GM18868 (cell line): ENCODE measurements around the gene COL19A1.
"Not testable (repeated sequence)": the region's sequence is repeated elsewhere in the genome, so short reads cannot be mapped to it uniquely, and the experiment has no call there.

ENCODE experiments used
- ATAC-seq: cut with Tn5 transposase; IDR thresholded peaks from one replicate; pipeline ENCODE4 v1.9.1; 2021; ENCODE audit warnings: mild to moderate bottlenecking, moderate library complexity; ENCODE audit not compliant: unreplicated experiment

COL19A1 gene

DNA sequence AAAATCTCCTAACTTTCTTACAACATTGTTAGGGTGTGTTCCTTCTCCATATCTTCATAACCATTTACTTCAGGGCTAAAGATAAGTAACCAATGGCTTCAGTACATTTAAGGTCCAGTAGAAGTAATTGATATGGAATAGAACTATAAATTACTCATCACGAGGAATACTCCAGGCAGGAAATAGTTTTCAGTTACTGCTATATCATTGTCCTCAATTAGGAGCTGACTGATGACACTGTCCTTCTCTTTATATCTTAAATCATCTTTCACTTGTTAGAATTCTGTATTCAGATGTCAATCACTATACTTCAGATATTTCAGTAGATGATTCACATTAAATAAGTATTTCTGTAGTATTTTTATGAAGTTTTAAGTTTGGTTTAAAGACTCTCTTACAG, 88.4 kb downstream of the COL19A1 start:
- no peak for ATAC-seq

DNA sequence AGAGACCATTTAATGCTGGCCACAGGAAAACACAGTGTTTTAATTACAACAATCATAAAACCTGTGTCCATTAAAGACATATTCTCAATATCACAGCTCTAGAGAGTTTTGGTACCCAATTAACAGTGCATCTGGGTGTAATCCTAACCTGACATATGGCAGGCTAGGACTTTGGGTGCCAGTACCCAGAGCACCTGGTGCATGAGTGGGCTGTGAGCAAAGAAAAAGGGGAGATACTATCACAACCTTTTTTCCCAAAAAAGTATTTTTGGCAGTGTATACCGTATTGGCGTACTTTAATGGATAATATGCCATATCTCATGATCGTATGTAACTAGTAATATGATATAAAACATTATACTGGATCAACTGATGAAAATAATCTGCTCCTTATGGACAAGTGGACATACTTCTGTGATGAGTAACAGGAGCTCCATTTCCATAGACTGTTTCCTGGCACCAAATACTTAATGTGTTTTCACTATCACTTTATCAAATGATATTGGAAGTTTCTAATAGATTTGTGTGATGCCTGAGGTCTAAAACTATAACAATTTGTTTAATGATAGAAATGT, 91.7 kb downstream of the COL19A1 start:
- ATAC-seq, result no peak

DNA sequence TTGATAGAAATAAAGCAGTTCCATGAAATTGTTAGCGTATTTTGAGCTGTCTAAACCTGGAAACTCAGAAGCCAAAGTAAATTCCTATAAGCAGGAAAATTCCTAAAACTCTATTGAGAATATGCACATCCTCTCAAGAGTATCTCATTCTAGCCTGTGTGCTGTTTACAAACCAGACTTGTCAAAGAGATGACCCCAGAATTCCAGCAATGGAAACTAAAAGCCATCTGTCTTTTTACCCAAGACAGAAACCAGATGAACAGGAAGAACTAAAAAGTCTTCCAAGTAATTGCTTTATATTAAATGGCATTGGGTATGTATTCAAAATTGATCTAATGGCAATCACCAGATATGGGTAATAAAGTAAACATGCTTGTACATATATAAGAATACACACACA, 92.6 kb downstream of the COL19A1 start:
- ATAC-seq, result no peak

DNA sequence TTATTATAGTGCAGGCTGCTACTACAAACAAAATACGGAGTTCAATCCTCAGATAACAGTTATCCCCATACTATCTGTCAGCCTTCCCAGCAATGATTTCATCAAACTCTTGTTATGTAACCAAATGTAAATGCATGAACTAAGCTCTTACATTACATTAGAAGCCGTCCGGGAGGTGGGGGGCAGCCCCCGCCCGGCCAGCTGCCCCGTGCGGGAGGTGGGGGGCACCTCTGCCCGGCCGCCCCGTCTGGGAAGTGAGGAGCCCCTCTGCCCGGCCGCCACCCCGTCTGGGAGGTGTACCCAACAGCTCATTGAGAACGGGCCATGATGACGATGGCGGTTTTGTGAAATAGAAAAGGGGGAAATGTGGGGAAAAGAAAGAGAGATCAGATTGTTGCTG, 99.6 kb downstream of the COL19A1 start:
- ATAC-seq, result not testable (repeated sequence)

DNA sequence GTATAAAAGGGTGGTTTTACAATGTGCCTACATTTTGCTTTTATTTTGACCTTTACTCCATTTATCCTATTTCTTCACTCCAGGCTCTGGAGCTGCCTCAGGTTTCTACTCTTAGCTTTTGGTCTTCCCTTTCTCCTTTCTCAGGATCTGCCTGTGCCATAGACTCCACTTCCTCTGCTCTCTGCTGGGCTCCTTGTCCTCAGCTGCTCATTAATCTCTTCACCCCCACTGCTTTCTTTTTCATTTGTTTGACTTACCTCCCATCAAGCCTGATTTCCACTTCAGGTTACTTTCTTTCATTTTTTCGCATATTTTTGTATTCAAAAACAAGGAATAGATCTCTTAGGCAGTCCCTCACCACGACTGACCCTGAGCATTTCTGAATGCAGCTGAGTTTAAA, 106.8 kb downstream of the COL19A1 start:
- no peak for ATAC-seq

DNA sequence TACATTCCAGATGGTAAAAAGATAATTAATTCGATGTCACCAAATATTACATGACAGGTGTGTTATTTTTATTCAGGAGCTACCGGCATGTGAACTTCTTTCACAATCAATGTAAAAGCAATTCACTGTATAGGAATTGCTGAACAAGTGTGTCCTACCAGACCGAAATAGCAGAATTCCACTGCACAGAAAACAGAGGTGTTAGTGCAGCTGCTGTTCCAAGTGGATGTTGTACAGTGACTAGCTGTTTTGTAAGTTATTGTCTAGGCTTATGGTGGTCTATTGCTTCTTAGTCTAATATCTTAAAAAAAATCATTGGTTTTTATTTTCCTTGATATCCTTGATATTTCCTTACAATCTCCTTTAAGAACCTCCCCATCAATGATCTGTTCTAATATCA, 107.4 kb downstream of the COL19A1 start:
- ATAC-seq, result no peak

DNA sequence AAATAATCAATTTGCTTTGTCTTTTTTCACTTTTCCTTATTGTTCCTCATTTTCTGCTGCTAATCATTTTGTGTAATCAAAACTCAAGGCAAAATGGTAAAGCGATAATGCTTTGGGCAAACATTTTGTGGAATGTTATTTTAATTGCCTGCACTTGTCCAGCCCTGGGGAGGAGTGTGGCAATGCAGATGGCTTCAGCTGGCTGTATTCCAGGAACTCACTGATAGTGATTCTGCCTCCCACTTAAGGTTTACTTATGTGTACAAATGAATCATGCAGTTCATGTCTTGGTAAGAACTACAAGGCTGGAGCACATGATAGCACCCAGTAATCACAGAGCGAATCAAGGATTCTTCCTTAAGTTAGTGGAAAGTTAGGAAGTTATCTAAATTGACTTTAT, 107.8 kb downstream of the COL19A1 start:
- no peak for ATAC-seq

DNA sequence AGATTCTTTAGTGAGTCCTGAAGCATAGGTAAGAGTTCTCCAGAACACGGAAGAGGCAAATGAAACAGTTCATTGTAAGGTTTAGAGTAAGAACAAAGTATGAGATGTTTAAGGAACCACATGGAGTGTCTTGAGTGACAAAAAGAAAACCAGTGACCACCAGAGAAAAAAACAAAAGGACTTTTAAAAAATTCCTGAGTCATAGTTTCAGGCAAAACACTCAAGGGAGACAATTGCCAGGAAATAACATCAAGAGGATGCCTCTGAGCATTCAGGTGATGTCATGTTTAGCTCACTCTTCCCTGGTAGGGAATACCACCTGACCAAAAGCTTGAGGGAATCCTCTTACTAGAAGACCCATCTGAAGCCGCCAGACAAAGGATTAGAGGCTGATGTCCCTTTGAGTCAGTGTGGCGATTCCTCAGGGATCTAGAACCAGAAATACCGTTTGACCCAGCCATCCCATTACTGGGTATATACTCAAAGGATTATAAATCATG, 110.3 kb downstream of the COL19A1 start:
- no peak for ATAC-seq

DNA sequence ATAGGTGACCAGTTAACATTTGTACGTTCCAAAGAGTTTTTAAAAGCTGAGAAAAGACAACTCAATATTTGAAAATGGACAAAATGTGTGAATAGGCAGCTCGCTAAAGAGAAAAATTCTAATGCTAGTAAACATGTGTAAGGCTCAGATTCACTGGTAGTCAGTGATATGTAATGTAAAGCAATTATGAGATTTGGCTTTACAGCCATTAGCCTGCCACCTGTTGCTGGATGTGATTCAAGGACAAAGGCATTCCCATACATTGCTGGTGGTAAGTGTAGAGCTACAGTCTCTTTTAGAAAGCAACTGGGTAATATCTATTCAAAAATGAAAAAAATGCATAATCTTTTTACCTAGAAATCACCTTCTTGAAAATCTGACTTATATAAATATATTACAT, 114.3 kb downstream of the COL19A1 start:
- no peak for ATAC-seq

DNA sequence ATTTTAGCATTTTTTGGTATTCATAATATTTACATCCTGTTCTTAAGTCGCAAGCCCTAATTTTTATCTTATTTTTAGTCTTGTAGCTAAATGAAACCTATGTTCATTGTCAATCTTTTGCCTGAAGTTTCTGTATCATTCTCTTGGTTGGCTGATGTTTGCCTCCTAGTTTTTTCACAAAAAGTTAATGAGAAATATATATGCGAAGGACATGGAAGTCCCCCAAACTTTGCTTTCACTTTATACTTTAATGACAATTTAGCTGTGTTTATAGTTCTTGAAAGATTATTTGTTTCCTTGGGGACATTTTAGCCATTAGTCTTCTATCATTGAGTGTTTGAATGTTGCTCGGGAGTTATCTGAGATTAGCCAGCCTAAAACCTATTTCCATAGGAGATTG, 118.2 kb downstream of the COL19A1 start:
- ATAC-seq, result no peak

DNA sequence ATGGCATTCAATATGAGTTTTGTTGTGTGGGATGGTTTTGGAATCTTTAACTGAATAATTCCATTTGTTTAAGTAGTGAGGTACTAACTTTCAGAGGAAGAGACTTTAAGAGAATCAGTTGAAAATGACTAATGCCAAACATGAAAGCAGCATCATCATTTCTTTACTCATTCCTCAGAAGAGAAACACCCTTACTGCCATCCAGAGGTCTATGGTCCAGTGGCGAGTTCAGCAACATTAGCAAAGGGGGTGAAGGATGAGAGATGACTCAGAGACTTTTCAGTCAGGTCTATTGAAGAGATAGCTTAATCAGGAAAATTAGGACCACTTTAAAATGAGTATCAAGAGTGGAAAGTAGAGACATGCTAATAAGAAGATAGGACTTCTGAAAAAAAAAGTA, 118.8 kb downstream of the COL19A1 start:
- ATAC-seq, result peak; percentile 71

DNA sequence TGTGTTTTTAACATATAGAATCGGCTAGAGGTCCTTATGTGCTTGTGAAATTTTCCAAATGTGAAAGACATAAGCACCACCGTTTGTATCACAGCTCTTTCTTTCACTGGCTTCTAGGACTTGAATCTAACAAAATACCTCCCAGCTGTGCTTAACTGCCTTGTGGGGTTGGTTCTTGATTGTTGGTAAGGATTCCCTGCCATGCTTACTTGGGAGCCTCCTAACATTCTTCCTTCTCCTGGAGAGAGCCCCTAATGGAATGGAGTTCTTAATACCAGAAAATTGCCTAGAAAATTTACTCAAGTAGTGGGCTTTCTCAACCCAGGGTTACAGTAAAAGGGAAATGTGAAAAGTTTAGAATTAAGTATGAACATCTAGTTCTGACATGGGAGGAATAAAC, 121.2 kb downstream of the COL19A1 start:
- ATAC-seq, result no peak

DNA sequence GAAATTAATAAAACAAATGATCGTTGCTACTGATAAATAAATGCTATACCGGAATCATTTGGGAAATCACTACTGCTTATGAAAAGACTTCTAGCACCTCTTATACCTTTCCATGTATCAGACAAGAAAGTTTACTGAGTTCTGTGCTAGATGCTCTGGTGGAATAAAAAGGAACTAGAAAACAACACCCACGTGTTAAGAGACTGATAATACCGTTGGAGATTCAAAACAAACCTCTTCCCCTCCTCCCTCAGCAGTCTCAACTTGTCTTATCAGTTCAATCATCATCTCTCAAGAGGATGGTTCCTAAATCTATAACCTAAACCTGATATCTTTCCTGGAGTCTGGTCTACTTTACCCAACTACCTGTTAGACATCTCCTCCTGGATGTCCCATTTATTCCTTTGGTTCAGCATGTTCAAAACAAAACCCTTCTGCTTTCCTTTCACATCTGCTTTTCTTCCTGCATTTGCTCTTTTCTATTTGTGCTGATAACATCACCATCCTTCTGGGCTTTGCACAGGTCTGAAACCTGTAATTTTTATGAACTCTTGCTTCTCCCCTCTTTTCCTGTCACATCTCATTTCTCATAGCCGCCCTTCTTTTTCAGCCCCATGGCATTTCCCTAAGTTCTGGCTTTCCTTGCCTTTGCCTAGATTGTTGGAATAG, 122.2 kb downstream of the COL19A1 start:
- peak; percentile 74 for ATAC-seq

DNA sequence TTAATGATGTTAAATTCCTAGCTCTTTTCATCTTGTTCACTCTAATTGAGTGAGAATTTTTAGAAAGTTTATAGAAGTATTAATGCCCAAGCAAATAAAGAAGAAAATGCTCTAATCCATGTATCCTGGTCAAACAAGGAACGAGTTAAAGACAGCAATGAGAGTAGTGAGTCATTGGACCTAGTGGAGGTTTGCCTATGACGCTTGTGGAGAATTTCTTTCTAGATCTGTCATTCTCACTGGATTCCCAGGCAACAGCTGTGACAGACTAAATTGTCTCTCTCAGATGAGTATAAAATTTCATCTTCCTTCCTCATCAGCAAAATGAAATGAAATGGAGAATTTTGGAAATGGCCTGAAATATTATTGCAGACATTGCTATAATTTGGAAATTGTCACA, 127.9 kb downstream of the COL19A1 start:
- no peak for ATAC-seq

DNA sequence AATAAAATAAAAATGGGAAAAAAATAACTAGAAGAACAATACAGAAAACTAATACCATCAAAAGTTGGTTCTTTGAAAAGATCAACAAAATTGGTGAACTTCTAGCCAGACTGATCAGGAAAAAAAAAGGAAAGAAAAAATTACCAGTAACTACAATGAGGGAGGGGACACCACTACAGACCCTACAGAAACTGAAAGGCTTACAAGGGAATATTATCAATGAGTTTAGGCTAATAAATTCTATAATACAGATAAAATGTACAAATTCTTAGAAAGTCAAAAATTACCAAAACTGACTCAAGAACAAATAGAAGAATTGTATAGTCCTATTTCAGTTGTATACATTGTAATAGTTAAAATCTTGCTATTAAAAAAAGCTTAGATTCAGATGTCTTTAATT, 141.8 kb downstream of the COL19A1 start:
- no peak for ATAC-seq

DNA sequence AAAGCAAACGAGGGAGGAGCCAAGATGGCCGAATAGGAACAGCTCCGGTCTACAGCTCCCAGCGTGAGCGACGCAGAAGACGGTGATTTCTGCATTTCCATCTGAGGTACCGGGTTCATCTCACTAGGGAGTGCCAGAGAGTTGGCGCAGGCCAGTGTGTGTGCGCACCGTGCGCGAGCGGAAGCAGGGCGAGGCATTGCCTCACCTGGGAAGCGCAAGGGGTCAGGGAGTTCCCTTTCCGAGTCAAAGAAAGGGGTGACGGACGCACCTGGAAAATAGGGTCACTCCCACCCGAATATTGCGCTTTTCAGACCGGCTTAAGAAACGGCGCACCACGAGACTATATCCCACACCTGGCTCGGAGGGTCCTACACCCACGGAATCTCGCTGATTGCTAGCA, 144.0 kb downstream of the COL19A1 start:
- not testable (repeated sequence) for ATAC-seq

DNA sequence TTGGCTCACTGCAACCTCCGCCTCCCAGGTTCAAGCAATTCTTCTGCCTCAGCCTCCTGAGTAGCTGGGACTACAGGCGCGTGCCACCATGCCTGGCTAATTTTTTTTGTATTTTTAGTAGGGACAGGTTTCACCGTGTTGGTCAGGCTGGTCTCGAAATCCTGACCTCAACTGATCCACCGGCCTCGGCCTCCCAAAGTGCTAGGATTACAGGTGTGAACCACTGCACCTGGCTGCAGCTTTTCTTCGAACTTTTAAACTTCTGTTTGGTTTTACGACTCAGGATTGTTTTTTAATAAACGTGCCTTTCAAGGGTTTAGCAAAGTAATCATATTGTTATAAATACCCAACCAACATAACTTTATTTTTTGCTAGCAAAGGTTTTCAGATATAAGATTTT, 156.8 kb downstream of the COL19A1 start:
- not testable (repeated sequence) for ATAC-seq

DNA sequence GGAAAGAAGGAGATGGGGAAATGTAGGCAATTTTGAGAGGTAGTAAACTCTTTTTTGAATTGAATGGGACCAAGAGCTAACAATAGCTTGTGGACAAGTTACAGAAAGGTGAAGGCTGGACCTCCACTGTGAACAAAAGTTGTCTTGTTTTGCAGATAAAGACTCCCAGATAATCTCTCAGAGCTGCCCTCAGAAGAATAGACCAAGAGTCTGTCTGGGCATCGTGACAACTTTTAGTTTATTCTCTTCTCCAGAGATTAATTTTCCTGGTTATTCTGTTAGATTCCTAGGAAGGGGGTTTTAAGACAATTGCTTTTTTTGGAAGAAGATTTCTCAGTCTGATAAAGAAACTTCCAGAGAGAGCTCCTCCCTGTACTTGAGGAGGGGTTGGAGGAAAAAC, 161.9 kb downstream of the COL19A1 start:
- no peak for ATAC-seq

DNA sequence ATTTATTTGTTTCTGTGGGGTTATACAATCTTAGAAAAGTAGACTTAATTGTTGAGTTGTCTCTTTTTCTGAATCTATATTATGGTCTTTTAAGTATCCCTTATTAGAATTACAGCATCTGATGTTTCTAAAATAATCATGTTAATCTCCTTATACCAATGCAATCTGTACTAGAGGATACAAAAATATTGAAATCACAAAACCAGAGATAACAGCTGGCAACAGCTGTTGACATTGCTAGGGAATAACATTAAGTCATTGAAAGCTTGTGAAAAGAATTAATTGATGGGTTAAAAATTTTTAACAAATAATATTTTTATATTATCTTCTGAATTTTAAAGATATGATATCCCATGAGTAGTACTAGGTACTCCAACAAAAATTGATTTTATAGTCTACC, 162.6 kb downstream of the COL19A1 start:
- no peak for ATAC-seq

DNA sequence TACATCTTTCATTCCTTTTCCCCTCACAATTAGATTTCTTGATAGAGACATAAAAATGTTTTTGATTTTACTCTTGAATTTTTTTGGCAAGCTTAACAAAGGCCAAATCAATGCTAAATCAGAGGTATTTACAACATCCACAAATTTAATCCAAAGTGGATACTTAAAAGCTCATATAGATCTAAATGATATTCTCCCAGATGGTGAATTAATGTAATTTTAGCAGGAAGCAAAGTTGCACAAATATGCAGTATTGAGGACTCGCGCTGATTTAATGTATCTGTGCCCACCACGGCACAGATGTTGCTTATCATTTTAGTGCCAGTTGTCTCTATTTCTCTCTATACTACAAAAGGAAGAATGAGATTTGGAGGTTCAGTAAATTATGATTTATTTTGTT, 167.4 kb downstream of the COL19A1 start:
- no peak for ATAC-seq

DNA sequence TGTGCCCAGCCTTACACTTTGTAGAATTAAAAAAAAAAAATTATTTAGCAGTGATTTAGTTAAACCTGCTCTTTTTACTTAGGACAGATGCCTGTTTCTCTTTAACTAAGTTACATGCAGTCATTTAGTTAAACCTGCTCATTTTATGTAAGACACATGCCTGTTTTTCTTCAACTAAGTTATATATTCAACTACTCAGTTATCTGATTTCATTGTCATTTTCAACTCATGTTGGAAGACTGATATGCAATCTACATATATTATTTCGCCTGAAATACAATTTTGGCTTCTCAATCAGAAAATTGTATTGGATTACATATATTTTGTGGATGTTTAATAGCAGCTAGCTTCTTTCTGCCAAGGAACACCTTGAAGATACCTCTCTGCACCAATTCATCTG, 171.1 kb downstream of the COL19A1 start:
- no peak for ATAC-seq

DNA sequence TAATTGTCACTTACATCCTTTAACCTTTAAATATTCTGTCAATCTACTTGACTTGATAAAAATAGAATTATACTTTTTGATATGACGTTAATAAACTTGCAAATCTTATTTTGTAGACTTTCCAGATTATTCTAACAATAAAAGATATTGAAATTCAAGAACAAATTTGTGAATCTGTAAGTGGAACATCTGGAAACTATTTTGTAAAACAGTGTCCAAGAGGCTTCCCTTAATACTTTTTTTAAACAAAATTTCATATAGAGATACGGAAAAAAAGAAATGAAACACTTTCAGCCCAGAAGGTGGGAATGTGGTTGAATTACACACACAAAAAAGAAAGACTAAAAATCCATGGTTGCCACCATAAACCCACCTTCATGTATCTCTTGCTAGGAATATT, 174.4 kb downstream of the COL19A1 start:
- ATAC-seq, result no peak

DNA sequence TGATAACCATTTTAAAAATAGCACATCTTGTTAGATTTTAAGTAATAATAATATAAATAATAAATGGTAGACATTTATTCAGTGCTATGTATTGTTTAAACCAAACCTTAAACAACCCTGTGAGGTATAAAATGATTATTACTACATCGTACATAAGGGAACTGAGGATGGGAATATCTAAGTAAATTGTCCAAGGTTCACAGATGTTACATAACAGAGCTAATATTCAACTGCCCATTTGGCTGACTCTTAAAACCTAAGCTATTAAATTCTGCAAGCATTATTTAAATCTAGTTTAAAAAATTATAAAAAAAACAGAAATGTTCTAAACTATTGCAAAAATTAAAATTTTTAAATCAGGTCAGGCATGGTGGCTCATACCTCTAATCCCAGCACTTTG, 175.1 kb downstream of the COL19A1 start:
- no peak for ATAC-seq
